Mucosa of descending colon (tissue), 3 donors: ENCODE measurements around the gene HOXB3. TPM values are rescaled to one million over a fixed set of nuclear protein-coding genes. Genes with fewer than 3 reads are reported as not detected.

Source experiments
- ATAC-seq: fragments of 200-7000 bp; cut with Tn5 transposase; one replicate; pipeline ENCODE4 v1.9.1; 2020; ENCODE audit warnings: mild to moderate bottlenecking, moderate library complexity
- DNase-seq, 3 donors: peaks; one replicate each; pipeline ENCODE4 v3.0.0-alpha.2; 2020
- H3K36me3 ChIP-seq: fragments of 200-600 bp; one replicate; pipeline ENCODE4 v1.8.0; 2021; ENCODE audit warnings: low read depth, mild to moderate bottlenecking
- H3K4me1 ChIP-seq: fragments of 200-600 bp; one replicate; pipeline ENCODE4 v1.8.0; 2021; ENCODE audit warnings: low read depth, mild to moderate bottlenecking
- H3K4me3 ChIP-seq: fragments of 200-600 bp; one replicate; pipeline ENCODE4 v1.8.0; 2021; ENCODE audit warnings: mild to moderate bottlenecking
- H3K9me3 ChIP-seq: fragments of 200-600 bp; one replicate; pipeline ENCODE4 v1.8.0; 2021; ENCODE audit warnings: mild to moderate bottlenecking
- CTCF ChIP-seq: fragments of 200-600 bp; IDR thresholded peaks from one replicate; pipeline ENCODE4 v1.8.0; 2022; ENCODE audit warnings: antibody characterized with exemption, mild to moderate bottlenecking
- intact Hi-C, 2 donors: fragments of 100-400 bp; cut with DNase I in 1 of 2; cut with micrococcal nuclease in 1 of 2; formaldehyde crosslinking; loops; one replicate each; pipeline versions ENCODE4 v1.11.0 to v1.11.1; 2022; cut with DNase I, micrococcal nuclease
- total RNA-seq, 3 donors: library from RNA; stranded (reverse); fragmentation: NEBNext Ultra II Directional in 2 of 3; extraction: Animal tissue kit (Norgen Biotek cat#: 25700) in 2 of 3; gene quantifications; one replicate each; pipeline versions ENCODE4 v1.2.1 to v1.2.4, GENCODE V29; 2021 to 2023
- donor health status: DM: no; HTN: no; CAD: no; lungs with moderate emphysema.
- donor health status: DM: no; HTN: no; CAD: no.
- donor health status: DM: no; HTN: yes; CAD: no.

The HOXB3 gene
- total RNA-seq, 3 donors from 2014 or later: 42.4 to 64.8 (median 43.4) TPM

GRCh38 chr17:48554412-48555257, 35.4 kb downstream of the HOXB3 start:
- no peak for TF ChIP-seq CTCF
- DNase-seq: no peak

DNA sequence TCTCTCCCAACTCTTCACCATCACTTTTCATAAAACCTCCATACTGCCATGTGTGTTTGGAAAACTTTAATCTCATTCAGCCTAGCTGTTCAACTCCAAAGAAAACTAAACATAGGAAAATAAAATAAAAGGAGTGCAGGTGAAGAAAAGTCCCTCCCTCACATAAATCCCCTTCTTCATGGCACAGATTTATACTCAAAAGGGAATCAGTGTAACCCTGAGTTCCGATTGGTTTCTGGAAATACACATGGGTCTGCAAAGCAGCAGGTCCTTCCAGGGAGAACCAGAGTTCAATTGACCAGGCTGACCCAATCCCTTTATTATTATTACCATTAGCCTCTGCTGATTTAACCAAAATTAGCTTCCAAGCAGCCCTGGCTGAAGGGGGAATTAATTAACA, 36.2 kb downstream of the HOXB3 start:
- TF ChIP-seq CTCF: no peak
- Histone ChIP-seq H3K4me3 (no peak overlapping the region), H3K4me1 (peaks cover 23% of the 10 kb centered on the region), H3K36me3 (no peaks in the 10 kb centered on the region), H3K9me3 (no peaks in the 10 kb centered on the region)
- DNase-seq (no peak), ATAC-seq (no peak)
- intact Hi-C loops: no loop called here

More at GRCh38 chr17:48554412-48555257, 35.4 kb downstream of the HOXB3 start:
- Histone ChIP-seq H3K36me3 (no peaks in the 10 kb centered on the region), H3K9me3 (no peaks in the 10 kb centered on the region), H3K4me1 (peaks cover 23% of the 10 kb centered on the region), H3K4me3 (no peak overlapping the region)
- intact Hi-C loops: no loop called here
- no peak for ATAC-seq

GRCh38 chr17:48553190-48553547, 36.9 kb downstream of the HOXB3 start:
- no peak for TF ChIP-seq CTCF
- Histone ChIP-seq H3K9me3 (no peaks in the 10 kb centered on the region), H3K4me1 (peaks cover 23% of the 10 kb centered on the region), H3K4me3 (no peak overlapping the region), H3K36me3 (no peaks in the 10 kb centered on the region)
- ATAC-seq (no peak), DNase-seq (no peak)
- intact Hi-C loops: no loop called here

DNA sequence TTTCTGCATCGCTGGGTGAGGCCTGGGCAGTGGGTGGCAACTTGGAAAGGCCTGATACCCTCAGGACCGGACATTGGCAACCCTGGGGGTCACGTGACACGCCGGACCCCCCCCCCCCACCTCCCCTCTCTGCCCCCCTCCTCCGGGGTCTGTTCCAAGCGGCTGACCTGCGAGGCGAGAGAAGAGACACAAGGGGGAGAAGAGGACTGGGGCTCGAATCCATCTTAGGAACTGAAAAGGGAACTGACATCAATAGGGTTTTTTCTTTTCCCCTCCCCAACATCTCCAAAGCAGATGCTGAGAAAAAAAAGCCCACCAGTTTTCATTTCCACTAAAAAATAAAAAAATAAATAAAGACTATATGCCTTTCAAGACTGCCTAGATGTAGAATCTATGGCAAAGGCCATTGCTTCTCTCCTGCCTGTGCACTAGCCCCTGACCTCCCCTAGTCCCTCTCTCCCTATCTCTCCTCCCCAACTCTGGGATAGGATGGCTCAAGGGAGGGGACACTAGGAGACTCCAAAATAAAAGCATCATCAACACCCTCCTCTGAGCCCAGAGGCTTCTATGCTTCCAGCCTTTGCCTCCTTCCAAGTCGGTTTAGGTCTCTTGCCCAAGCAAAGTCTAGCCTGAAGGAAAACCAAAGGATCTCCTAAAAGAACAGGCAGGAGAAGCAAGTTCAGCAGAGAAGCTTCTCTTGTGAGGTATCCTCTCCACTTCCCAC, 37.4 kb downstream of the HOXB3 start:
- Histone ChIP-seq H3K36me3 (no peaks in the 10 kb centered on the region), H3K4me3 (no peak overlapping the region), H3K9me3 (no peaks in the 10 kb centered on the region), H3K4me1 (peaks cover 21% of the 10 kb centered on the region)
- no peak for TF ChIP-seq CTCF
- no peak for ATAC-seq
- intact Hi-C loops: no loop called here
- no peak for DNase-seq

GRCh38 chr17:48551596-48552465, 38.2 kb downstream of the HOXB3 start:
- Histone ChIP-seq H3K4me3 (no peak overlapping the region), H3K4me1 (peaks cover 19% of the 10 kb centered on the region), H3K9me3 (no peaks in the 10 kb centered on the region), H3K36me3 (no peaks in the 10 kb centered on the region)
- DNase-seq (peak in 1 of 3 donors; percentile 50), ATAC-seq (no peak)
- no peak for TF ChIP-seq CTCF
- intact Hi-C loops: no loop called here
